Measurements from ENCODE around the gene SYTL3.
A peak's percentile ranks its signal among the peaks of the same experiment; 100 is the strongest.

The SYTL3 gene

DNA sequence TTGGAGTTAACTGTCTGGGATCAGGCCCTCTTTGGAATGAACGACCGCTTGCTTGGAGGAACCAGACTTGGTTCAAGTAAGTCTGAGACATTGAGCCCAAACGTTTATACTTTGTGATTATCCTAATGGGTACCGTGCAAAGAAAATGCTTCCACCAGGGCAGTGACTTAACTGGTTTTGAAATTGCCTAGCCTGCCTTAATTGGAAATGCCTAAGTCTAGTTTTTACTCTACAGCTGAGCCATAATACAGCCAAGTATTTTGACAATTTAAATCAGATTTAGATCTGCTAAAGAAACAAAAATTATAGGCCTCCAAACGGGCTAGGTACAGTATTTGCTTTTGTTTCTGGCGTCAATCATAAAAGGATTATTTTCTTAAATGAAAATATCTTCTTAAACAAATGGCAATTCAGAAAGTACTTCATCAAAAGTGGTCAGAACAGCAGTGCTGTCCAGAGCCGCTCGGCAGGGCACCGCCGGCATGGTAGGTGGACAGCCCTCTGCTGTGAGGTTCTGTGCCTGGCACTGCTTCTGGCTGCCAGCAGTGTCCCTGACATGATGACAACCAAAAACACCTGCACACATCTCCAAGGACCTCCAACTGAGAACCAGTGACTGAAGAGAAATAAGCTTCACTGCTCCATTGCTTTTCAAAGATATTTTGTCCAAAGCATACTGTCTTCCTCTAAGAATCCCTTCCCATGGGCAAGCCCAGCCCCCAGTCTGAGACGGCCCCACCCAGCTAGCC, 113.8 kb downstream of the SYTL3 start:
- DNase-seq: no peak

GRCh38 chr6:158764183-158764849, 114.5 kb downstream of the SYTL3 start:
- no peak for DNase-seq

DNA sequence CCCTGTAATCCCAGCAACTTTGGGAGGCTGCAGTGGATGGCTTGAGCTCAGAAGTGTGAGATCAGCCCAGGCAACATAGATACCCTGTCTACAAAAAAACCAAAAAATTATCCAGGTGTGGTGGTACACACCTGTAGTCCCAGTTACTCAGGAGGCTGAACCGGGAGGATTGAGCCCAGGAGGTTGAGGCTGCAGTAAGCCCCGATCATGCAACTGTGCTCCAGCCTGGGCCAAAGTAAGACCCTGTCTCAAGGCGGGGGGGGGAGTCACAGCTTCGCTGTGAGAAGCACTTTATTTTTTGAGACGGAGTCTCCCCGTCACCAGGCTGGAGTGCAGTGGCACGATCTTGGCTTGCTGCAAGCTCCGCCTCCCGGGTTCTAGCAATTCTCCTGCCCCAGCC, 115.1 kb downstream of the SYTL3 start:
- DNase-seq: no peak

DNA sequence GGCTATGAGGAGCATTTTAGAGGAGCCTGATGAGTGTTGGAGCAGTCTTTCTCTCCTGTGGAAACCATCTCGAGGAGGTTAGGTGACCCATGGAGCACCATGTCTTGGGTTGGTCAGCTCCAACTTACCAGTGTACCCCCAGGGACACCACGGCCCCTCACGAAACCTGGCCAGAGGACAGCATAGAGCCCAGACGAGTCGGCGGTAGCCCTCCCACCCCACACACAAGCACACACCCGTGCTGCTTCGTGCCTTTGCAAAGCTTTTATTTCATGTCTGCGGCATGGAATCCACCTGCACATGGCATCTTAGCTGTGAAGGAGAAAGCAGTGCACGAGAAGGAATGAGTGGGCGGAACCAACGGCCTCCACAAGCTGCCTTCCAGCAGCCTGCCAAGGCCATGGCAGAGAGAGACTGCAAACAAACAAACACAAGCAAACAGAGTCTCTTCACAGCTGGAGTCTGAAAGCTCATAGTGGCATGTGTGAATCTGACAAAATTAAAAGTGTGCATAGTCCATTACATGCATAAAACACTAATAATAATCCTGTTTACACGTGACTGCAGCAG, 115.7 kb downstream of the SYTL3 start:
- DNase-seq: peak; percentile 71

GRCh38 chr6:158766621-158767455, 117.0 kb downstream of the SYTL3 start:
- peak; percentile 72 for DNase-seq

DNA sequence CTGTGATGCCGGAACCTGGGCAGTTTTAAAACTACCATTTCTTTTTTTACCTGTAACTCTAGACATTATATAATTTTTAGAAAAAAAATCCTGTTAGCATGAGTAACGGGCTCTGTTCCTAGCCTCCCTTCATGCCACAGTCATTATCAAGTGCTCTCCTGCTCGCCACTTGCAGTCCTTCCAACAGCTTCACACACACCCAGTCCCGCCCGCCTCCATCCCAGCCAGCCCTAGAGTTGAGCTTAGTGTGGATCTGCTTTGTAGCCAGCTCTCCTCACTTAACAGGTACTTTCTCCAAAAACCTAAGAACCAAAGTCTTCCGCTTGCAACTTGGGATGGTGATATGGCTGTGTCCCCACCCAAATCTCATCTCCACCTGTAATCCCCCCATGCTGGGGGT, 117.9 kb downstream of the SYTL3 start:
- DNase-seq: no peak

- DNase-seq: no peak
These were observed 118.6 kb downstream of the SYTL3 start for GRCh38 chr6:158768436-158768835.

DNA sequence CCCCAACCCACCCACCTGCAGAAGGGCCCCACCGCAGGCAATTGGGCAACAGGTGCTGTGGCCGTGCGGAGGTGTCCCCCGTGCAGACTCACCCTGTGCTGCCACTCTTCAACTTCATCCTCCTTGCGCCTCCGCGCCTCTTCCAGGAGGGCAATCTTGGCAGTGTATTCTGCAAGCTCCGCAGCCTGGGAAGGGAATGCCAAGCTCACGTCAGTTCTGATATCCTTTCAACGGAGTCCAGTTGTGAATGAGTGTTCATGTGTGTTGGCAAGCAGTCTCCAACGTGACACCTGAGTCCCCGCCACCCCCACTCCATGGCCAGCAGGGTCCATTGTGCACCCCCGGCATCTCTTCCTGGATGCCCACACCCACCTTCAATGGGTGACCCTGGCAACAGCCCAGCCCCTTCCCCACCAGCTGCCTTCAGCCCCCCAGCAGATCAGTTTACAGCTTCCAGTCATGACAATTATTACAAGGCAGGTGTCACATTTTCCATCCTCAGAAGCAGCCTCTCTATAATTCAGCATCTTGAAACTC, 119.4 kb downstream of the SYTL3 start:
- peak; percentile 98 for DNase-seq

DNA sequence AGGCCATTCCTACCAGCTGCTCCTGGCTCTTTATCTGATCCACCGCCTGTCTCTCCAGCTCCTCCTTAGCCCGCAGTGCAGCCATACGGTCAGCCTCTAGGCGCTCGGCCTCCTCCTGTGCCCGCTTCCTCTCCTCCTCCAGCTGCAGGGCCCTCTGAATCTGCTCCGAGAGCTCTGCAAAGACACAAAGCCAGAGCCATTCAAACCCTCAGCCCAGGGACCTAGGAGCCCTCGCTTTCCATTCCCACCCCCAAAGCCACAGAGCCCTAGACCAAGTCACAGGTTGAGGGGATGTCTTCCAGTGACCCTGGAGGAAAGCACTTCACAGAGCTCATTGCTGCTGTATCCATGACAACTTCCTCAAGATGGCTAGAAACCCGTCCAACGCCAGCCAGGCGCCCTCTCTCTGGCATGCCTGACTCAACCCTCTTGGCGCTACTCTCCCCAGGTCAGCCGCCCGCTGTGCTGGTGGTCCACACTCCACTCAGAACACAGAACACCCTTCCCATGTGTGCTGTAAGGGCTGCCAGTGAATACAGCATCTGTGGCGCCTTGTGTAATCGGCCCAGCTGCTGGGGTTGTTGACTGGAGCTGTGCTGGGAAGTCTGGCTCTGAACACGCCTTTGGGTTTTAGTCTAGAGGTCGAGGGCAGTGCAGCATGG, 120.0 kb downstream of the SYTL3 start:
- DNase-seq: peak; percentile 92

DNA sequence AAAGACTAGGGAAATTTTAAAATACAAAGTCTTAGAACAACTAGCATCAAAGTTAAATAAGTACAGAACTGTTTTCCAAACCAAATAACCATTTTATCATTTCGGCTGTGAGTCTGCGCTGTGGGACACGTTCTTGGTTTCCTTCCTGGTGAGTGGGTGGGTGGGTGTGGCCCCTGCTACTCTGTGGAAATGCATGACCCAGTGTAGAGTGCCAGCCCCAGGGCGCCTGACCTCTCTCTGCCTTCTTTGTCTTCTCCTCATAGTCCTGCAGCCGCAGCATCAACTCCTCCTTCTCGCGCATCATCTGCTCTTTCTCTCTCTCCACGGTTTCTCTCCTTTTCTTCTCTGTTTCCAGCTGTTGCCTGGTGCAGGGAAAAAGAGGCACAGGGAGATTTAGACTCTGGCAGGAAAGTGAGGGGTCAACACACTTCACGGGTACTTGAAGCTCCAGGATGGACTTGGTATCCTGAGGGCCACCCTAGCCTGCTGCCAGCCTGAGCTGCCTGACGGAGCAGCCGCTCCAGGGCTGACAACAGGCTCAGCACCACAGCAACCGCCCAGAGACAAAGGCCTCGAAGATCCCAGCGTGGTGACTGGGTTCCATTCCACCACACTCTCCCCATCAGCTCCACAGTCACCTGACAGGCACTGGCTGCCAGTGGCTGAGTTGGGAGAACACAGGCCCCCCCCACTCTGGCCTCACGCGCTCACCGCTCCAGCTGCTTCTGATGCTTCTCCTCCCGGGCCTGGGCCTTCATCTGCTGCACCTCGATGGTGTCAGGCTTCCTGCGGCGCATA, 120.9 kb downstream of the SYTL3 start:
- DNase-seq: no peak

- no peak for DNase-seq
These were observed 121.7 kb downstream of the SYTL3 start for GRCh38 chr6:158771399-158772152.

DNA sequence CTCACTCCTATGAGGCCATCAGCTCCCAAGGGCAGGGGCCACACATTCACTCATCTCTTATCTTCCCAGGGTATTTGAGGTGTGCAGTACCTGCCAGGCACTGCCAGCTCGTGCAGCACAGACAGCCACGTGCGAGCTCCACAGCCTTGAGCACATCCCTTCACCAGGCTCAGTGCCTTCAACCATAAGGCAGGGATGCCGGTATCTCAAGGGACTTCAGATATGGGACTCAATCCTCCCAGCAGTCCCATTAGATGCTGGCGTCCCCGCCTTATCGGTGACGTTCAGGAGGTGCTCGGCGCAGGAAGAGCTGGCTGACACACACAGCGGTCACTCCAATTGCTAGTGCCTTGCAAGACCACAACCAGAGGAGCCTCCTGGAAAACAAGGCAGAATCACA, 122.3 kb downstream of the SYTL3 start:
- DNase-seq: no peak

GRCh38 chr6:158772851-158773371, 123.1 kb downstream of the SYTL3 start:
- no peak for DNase-seq

DNA sequence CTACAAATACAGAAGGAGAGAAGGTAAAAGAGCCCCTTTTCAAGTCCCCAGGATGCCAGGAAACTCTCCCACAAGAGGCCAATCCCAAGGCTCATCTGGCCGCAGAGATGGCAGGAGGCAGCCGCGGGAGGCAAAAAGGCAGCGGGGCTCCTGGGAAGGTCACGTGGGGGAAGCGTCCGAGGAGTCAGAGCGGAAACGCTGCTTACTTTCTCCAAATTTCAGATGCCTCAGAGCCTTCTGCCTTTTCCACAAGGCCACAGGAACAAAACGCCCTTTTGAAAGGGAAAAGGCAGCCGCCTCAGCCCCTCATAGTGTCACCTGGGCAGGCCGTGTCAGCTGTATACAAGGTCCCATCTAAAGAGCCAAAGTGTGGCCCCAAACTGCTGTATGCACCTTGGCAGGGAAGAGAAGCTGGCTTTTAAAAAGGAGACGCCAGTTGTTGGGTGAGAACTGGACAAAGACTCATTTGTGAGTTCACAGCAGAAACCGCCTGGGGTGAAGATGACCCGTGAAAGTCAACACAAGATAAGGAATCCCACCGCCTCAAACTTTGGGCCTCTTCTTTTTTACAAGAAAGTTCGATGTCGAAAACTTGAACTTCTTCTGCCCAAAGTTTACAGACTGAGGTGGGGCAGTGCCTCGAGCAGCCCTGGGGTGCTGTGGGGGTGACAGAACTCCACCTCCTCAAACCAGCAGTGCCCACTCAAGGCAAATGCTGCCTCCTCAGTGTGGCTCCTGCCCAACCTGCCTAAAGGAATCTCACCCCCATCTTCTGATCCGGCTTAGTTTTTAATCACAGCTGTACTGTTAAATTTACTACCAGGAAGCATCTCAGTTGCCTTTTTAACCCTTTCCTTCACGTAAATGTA, 124.0 kb downstream of the SYTL3 start:
- no peak for DNase-seq

- no peak for DNase-seq
These were observed 125.0 kb downstream of the SYTL3 start for GRCh38 chr6:158774717-158775449.

- DNase-seq: no peak
These were observed 126.0 kb downstream of the SYTL3 start for GRCh38 chr6:158775832-158776231.

- no peak for DNase-seq
These were observed 126.9 kb downstream of the SYTL3 start for GRCh38 chr6:158776737-158777136.

DNA sequence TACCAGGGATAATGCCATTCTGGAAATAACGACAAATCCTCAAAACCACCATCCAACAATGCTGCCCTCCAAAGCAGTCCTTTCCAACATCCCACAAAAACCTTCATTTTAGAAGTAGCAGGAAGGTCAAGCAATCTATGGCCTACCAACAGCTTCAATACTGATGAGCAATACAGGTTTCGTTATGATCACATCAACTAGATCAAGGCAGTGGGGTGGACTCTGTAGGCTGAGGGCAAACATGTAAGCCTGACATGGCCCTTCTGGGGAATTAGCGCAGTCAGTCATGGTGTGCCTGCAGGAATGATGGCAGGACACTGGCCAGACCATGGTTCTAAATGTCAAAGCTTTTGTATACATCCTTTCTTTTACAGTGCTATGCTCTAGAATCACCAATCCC, 127.7 kb downstream of the SYTL3 start:
- DNase-seq: no peak

- DNase-seq: no peak
These were observed 128.2 kb downstream of the SYTL3 start for GRCh38 chr6:158778005-158778527.

Data from NCI-H2171 treated with DMSO at 0.1 percent for 48 hours (cell line).